DMS79 (cell line): Measurements from ENCODE around the gene FA2H.
"Not testable (repeated sequence)": the region's sequence is repeated elsewhere in the genome, so short reads cannot be mapped to it uniquely, and the experiment has no call there.

Source experiments
- DNase-seq: peaks from one replicate; lab custom pipeline; 2025; lab: John Stamatoyannopoulos, UW

Gene FA2H

GRCh38 chr16:74679983-74680382, 94.6 kb downstream of the FA2H start:
- DNase-seq = no peak

- no peak for DNase-seq
Measured at GRCh38 chr16:74677868-74678267, 96.8 kb downstream of the FA2H start.

GRCh38 chr16:74673876-74674275, 100.7 kb downstream of the FA2H start:
- DNase-seq = no peak

GRCh38 chr16:74668877-74669276, 105.7 kb downstream of the FA2H start:
- not testable (repeated sequence) for DNase-seq

GRCh38 chr16:74667255-74667700, 107.3 kb downstream of the FA2H start:
- DNase-seq = no peak

- peak; percentile 85 for DNase-seq
Measured at GRCh38 chr16:74666425-74667254, 108.0 kb downstream of the FA2H start, which contains the start of gene RFWD3. Gene RFWD3 (minus strand): TSS chr16:74666877. CDS start chr16:74661449, 5,428 bp downstream.

GRCh38 chr16:74666010-74666421, 108.6 kb downstream of the FA2H start:
- DNase-seq = no peak
